ENCODE data around the gene GP9. TPM values are rescaled to one million over a fixed set of nuclear protein-coding genes. Genes with fewer than 3 reads are reported as not detected.

Gene GP9
- total RNA-seq, 2 experiments from 2014 or later = not detected

- ChIA-PET CTCF (interaction anchor here (1.0 to 2.1 kb wide), 2 partner anchors 10 to 106 kb away, joined by 3 to 6 read pairs; no protein-coding TSS in a partner anchor), POLR2A (no interaction called here)
Measured at GRCh38 chr3:129056451-129057173, 4.0 kb upstream of the GP9 start.

GRCh38 chr3:129057249-129057648, 3.3 kb upstream of the GP9 start:
- H3K4me1 Mint-ChIP-seq (ENCODE audit: low read depth) = peaks cover 9% of the 10 kb centered on the region
- no peaks in the 10 kb centered on the region for H3K36me3 Mint-ChIP-seq (ENCODE audit: low read depth)
- no peak for TF ChIP-seq CTCF (IDR thresholded peaks at IDR 0.05)
- no peaks in the 10 kb centered on the region for H3K27me3 Mint-ChIP-seq
- DNase-seq = no peak
- H3K4me3 Mint-ChIP-seq = no peak overlapping the region
- no peak overlapping the region for H3K27ac Mint-ChIP-seq
- no peaks in the 10 kb centered on the region for H3K9me3 Mint-ChIP-seq
- POLR2A ChIA-PET = interaction anchor here (1.2 kb wide), 1 partner anchor 126 kb away, joined by 3 read pairs; the partner anchor contains the start of gene CNBP
- ATAC-seq = no peak
- CTCF ChIA-PET = interaction anchor here (2.1 kb wide), 1 partner anchor 11 kb away, joined by 6 read pairs; no protein-coding TSS in a partner anchor
- intact Hi-C loops (cut with micrococcal nuclease) = loop anchor here (10.0 kb wide), 1 partner anchor 58 kb away; no protein-coding TSS in a partner anchor

More at GRCh38 chr3:129056451-129057173, 4.0 kb upstream of the GP9 start:
- Mint-ChIP-seq H3K36me3 (ENCODE audit: low read depth) (no peaks in the 10 kb centered on the region), H3K27ac (no peak overlapping the region), H3K4me3 (no peak overlapping the region), H3K27me3 (no peaks in the 10 kb centered on the region), H3K4me1 (ENCODE audit: low read depth) (peaks cover 9% of the 10 kb centered on the region), H3K9me3 (no peaks in the 10 kb centered on the region)
- intact Hi-C loops (cut with micrococcal nuclease) = loop anchor here (10.0 kb wide), 1 partner anchor 58 kb away; no protein-coding TSS in a partner anchor
- DNase-seq = no peak
- no peak for ATAC-seq
- no peak for TF ChIP-seq CTCF (IDR thresholded peaks at IDR 0.05)

- intact Hi-C loops (cut with micrococcal nuclease) = loop anchor here (10.0 kb wide), 1 partner anchor 56 kb away; no protein-coding TSS in a partner anchor
- H3K4me1 Mint-ChIP-seq (ENCODE audit: low read depth) = peaks cover 4% of the 10 kb centered on the region
- ChIA-PET CTCF (interaction anchor here (1.0 kb wide), 1 partner anchor 88 kb away, joined by 3 read pairs; no protein-coding TSS in a partner anchor), POLR2A (interaction anchor here (1.2 kb wide), 1 partner anchor 125 kb away, joined by 3 read pairs; the partner anchor contains the start of gene CNBP)
- H3K36me3 Mint-ChIP-seq (ENCODE audit: low read depth) = no peaks in the 10 kb centered on the region
- no peak overlapping the region for H3K27ac Mint-ChIP-seq
- DNase-seq (peak; percentile 36), ATAC-seq (peak; percentile 43)
- H3K27me3 Mint-ChIP-seq = no peaks in the 10 kb centered on the region
- no peaks in the 10 kb centered on the region for H3K9me3 Mint-ChIP-seq
- no peak overlapping the region for H3K4me3 Mint-ChIP-seq
- TF ChIP-seq CTCF (IDR thresholded peaks at IDR 0.05) = no peak
Measured at GRCh38 chr3:129058441-129059200, 2.0 kb upstream of the GP9 start.

- Mint-ChIP-seq H3K27ac (no peak overlapping the region), H3K27me3 (no peaks in the 10 kb centered on the region), H3K4me3 (no peak overlapping the region), H3K9me3 (no peaks in the 10 kb centered on the region), H3K36me3 (ENCODE audit: low read depth) (no peaks in the 10 kb centered on the region), H3K4me1 (ENCODE audit: low read depth) (peaks cover 2% of the 10 kb centered on the region)
- no peak for TF ChIP-seq CTCF (IDR thresholded peaks at IDR 0.05)
- intact Hi-C loops (cut with micrococcal nuclease) = loop anchor here (10.0 kb wide), 1 partner anchor 55 kb away; no protein-coding TSS in a partner anchor
- CTCF ChIA-PET = interaction anchor here (0.8 to 1.0 kb wide), 2 partner anchors 13 to 89 kb away, joined by 3 read pairs; no protein-coding TSS in a partner anchor
- DNase-seq (no peak), ATAC-seq (no peak)
- POLR2A ChIA-PET = interaction anchor here (0.6 kb wide), 1 partner anchor 181 kb away, joined by 3 read pairs; no protein-coding TSS in a partner anchor
Measured at GRCh38 chr3:129059311-129059958, 1.1 kb upstream of the GP9 start.
